SU-DHL-6 (cell line): ENCODE data around the gene LRBA.

ENCODE experiments used
- H2AFZ ChIP-seq: fragments of 200-600 bp; sonication (generic); 2 replicates; pipeline ENCODE4 v1.6.1; 2014; ENCODE audit warnings: low read depth, mild to moderate bottlenecking, moderate library complexity, mixed read lengths, antibody characterized with exemption, low read length; ENCODE audit not compliant: severe bottlenecking
- H3F3A ChIP-seq: fragments of 200-600 bp; shearing (Covaris generic); 2 replicates; pipeline ENCODE4 v1.6.0; 2016; ENCODE audit warnings: antibody characterized with exemption, mild to moderate bottlenecking; ENCODE audit not compliant: insufficient read depth
- H3K27ac ChIP-seq: fragments of 200-600 bp; sonication (generic); 2 replicates; pipeline ENCODE4 v1.5.1; 2016; ENCODE audit warnings: low read depth, mild to moderate bottlenecking, low read length, moderate library complexity, mixed read lengths
- H3K27me3 ChIP-seq: fragments of 200-600 bp; sonication (generic), shearing (Covaris generic); 2 replicates; pipeline ENCODE4 v1.6.0; 2014; ENCODE audit warnings: mild to moderate bottlenecking, low read length
- H3K36me3 ChIP-seq: fragments of 200-600 bp; sonication (generic); 2 replicates; pipeline ENCODE4 v1.6.1; 2014; ENCODE audit warnings: mild to moderate bottlenecking, low read length, mixed read lengths
- H3K4me2 ChIP-seq: fragments of 300-600, 200-600 bp; shearing (Covaris generic), sonication (generic); 2 replicates; pipeline ENCODE4 v1.6.0; 2014; ENCODE audit warnings: low read length, low read depth, mild to moderate bottlenecking; ENCODE audit not compliant: poor library complexity, severe bottlenecking
- H3K4me3 ChIP-seq: fragments of 200-600 bp; sonication (generic); 2 replicates; pipeline ENCODE4 v1.5.1; 2014; ENCODE audit warnings: antibody characterized with exemption, low read length, mild to moderate bottlenecking, mixed read lengths; ENCODE audit not compliant: insufficient read depth, poor library complexity, severe bottlenecking
- H3K79me2 ChIP-seq: fragments of 200-600 bp; sonication (generic); 2 replicates; pipeline ENCODE4 v1.6.1; 2014; ENCODE audit warnings: mild to moderate bottlenecking, low read length, moderate library complexity; ENCODE audit not compliant: insufficient read depth
- H3K9ac ChIP-seq: fragments of 200-600 bp; sonication (generic); 2 replicates; pipeline ENCODE4 v1.7.0; 2014; ENCODE audit warnings: mild to moderate bottlenecking, low read length
- H3K9me2 ChIP-seq: fragments of 200-600 bp; sonication (generic); replicated peaks from 2 replicates; pipeline ENCODE4 v1.6.1; 2014; ENCODE audit warnings: low read length; ENCODE audit not compliant: insufficient read depth
- H3K9me3 ChIP-seq: fragments of 200-600 bp; sonication (generic); 2 replicates; pipeline ENCODE4 v1.6.1; 2014; ENCODE audit warnings: low read length, mixed read lengths; ENCODE audit not compliant: insufficient read depth
- H4K20me1 ChIP-seq: fragments of 200-600 bp; sonication (generic); 2 replicates; pipeline ENCODE4 v1.6.1; 2014; ENCODE audit warnings: low read depth, mild to moderate bottlenecking, antibody characterized with exemption, low read length, moderate library complexity, mixed read lengths
- EZH2phosphoT487 ChIP-seq: fragments of 200-600 bp; sonication (generic), shearing (Covaris generic); conservative IDR thresholded peaks from 2 replicates; pipeline ENCODE4 v1.6.1; 2018; ENCODE audit warnings: mild to moderate bottlenecking, antibody characterized with exemption, low read length, moderate library complexity, mixed read lengths
- TF ChIP-seq, protein P1 (sequence below): fragments of 200-600 bp; sonication (generic); IDR thresholded peaks from one replicate; pipeline ENCODE4 v1.5.1; 2017; ENCODE audit warnings: antibody characterized with exemption, mild to moderate bottlenecking, low read length, moderate library complexity; ENCODE audit not compliant: insufficient read depth, poor library complexity, severe bottlenecking

Gene LRBA

DNA sequence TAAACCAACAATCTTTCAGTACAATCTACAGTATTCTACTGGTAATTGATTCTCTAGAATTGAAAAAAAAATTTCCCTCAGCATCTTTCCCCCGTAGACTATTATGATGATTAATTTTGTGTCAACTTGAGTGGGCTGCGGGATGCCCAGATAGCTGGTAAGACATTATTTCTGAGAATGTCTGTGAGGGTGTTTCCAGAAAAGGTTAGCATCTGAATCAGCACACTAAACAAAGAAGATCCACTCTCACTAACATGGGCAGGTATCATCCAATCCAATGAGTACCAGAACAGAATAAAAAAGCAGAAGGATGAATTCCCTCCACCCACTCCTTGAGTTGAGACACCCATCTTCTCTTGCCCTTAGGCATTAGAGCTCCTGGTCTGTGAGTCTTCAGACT, 619.2 kb downstream of the LRBA start:
- TF ChIP-seq EZH2phosphoT487: no peak
- TF ChIP-seq, protein P1, sequence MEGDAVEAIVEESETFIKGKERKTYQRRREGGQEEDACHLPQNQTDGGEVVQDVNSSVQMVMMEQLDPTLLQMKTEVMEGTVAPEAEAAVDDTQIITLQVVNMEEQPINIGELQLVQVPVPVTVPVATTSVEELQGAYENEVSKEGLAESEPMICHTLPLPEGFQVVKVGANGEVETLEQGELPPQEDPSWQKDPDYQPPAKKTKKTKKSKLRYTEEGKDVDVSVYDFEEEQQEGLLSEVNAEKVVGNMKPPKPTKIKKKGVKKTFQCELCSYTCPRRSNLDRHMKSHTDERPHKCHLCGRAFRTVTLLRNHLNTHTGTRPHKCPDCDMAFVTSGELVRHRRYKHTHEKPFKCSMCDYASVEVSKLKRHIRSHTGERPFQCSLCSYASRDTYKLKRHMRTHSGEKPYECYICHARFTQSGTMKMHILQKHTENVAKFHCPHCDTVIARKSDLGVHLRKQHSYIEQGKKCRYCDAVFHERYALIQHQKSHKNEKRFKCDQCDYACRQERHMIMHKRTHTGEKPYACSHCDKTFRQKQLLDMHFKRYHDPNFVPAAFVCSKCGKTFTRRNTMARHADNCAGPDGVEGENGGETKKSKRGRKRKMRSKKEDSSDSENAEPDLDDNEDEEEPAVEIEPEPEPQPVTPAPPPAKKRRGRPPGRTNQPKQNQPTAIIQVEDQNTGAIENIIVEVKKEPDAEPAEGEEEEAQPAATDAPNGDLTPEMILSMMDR: no peak
- Histone ChIP-seq H2AFZ (no peak overlapping the region), H3F3A (no peaks in the 10 kb centered on the region)

GRCh38 chr4:150394046-150394445, 621.0 kb downstream of the LRBA start:
- Histone ChIP-seq H2AFZ (no peak overlapping the region), H3K79me2 (no peaks in the 10 kb centered on the region), H3K4me2 (no peak overlapping the region), H3K4me3 (no peak overlapping the region), H3K9me3 (peaks cover 13% of the 10 kb centered on the region; the same call in 1 of the 2 replicates), H3F3A (no peaks in the 10 kb centered on the region), H3K36me3 (peaks cover 7% of the 10 kb centered on the region; the same call in 1 of the 2 replicates), H3K27me3 (no peaks in the 10 kb centered on the region), H3K27ac (no peak overlapping the region), H4K20me1 (no peaks in the 10 kb centered on the region), H3K9me2 (no peaks in the 10 kb centered on the region), H3K9ac (no peak overlapping the region)
- TF ChIP-seq, protein P1: no peak
- no peak for TF ChIP-seq EZH2phosphoT487

More for the DNA sequence above, 619.2 kb downstream of the LRBA start:
- H3K27me3 ChIP-seq: no peaks in the 10 kb centered on the region
- peaks cover 13% of the 10 kb centered on the region; the same call in 1 of the 2 replicates for H3K9me3 ChIP-seq
- H4K20me1 ChIP-seq: no peaks in the 10 kb centered on the region
- no peak overlapping the region for H3K4me2 ChIP-seq
- H3K27ac ChIP-seq: no peak overlapping the region
- H3K79me2 ChIP-seq: no peaks in the 10 kb centered on the region
- H3K9ac ChIP-seq: no peak overlapping the region
- H3K9me2 ChIP-seq: no peaks in the 10 kb centered on the region
- peaks cover 7% of the 10 kb centered on the region; the same call in 1 of the 2 replicates for H3K36me3 ChIP-seq
- H3K4me3 ChIP-seq: no peak overlapping the region

DNA sequence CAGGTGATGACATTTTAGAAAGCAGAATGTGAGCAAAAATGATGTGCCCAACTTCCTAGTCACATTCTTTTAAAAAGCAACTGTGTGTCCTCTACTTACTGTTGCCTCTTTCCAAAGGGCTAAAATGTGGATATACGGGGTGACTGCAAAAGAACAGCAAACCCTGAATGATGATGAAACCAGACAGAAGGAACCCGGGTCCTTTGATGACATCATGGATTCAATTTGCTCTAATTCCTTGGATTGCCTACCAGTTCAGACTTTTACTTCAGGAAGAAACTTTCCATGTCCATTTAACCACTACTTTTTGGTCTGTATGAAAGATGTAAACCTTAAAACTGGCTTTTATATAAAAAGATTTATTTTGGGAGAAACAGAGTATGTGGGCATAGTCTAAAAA, 624.0 kb downstream of the LRBA start:
- H3K27me3 ChIP-seq: no peaks in the 10 kb centered on the region
- H3K4me2 ChIP-seq: no peak overlapping the region
- no peaks in the 10 kb centered on the region for H4K20me1 ChIP-seq
- no peaks in the 10 kb centered on the region for H3K9me2 ChIP-seq
- no peak for TF ChIP-seq EZH2phosphoT487
- TF ChIP-seq, protein P1: no peak
- H3K79me2 ChIP-seq: no peaks in the 10 kb centered on the region
- H3K36me3 ChIP-seq: peaks cover 7% of the 10 kb centered on the region; the same call in 1 of the 2 replicates
- no peak overlapping the region for H3K27ac ChIP-seq
- H3K9ac ChIP-seq: no peak overlapping the region
- no peak overlapping the region for H2AFZ ChIP-seq
- H3K9me3 ChIP-seq: peaks cover 13% of the 10 kb centered on the region; the same call in 1 of the 2 replicates
- no peak overlapping the region for H3K4me3 ChIP-seq
- H3F3A ChIP-seq: no peaks in the 10 kb centered on the region
